Hematopoietic multipotent progenitor cell (in vitro differentiated cells): Measurements from ENCODE around the gene ZNF829. TPM values are rescaled to one million over a fixed set of nuclear protein-coding genes. Genes with fewer than 3 reads are reported as not detected.

ENCODE experiments used
- small RNA-seq: library from RNA; depleted of rRNA; stranded (forward); fragments of <200 nt; gene quantifications from one replicate; pipeline ENCODE3, GENCODE V24; 2012
- total RNA-seq: library from RNA; depleted of rRNA; stranded (reverse); fragments of >200 nt; gene quantifications from one replicate; pipeline ENCODE4 v1.2.3, GENCODE V29; 2012

The ZNF829 gene
- total RNA-seq, 1 donor, result 2.2 TPM

Small RNA genes lying within 50 kb of the gene (small RNA-seq; reads per million reads assigned to genes)
- not detected for gene RF00019

Other genes starting within 250 kb of the ZNF829 start
- gene ZNF461, start 249.5 kb downstream of the ZNF829 start, total RNA-seq, result 3.5 TPM
- 2.4 TPM for gene ZNF567, start 228.7 kb downstream of the ZNF829 start, total RNA-seq
- 5.7 TPM for gene ZNF850, start 143.5 kb downstream of the ZNF829 start, total RNA-seq
- 3.5 TPM for gene ZNF790, start 77.9 kb downstream of the ZNF829 start, total RNA-seq
- 8.3 TPM for gene ZNF345, start 65.4 kb downstream of the ZNF829 start, total RNA-seq
- 7.8 TPM for gene ZNF568, start within 50 bp of the ZNF829 start, total RNA-seq
- 5.1 TPM for gene ZNF420, start 162.1 kb upstream of the ZNF829 start, total RNA-seq